ENCODE data around the gene BLTP3A.
"Not testable (repeated sequence)": the region's sequence is repeated elsewhere in the genome, so short reads cannot be mapped to it uniquely, and the experiment has no call there.

The BLTP3A gene

DNA sequence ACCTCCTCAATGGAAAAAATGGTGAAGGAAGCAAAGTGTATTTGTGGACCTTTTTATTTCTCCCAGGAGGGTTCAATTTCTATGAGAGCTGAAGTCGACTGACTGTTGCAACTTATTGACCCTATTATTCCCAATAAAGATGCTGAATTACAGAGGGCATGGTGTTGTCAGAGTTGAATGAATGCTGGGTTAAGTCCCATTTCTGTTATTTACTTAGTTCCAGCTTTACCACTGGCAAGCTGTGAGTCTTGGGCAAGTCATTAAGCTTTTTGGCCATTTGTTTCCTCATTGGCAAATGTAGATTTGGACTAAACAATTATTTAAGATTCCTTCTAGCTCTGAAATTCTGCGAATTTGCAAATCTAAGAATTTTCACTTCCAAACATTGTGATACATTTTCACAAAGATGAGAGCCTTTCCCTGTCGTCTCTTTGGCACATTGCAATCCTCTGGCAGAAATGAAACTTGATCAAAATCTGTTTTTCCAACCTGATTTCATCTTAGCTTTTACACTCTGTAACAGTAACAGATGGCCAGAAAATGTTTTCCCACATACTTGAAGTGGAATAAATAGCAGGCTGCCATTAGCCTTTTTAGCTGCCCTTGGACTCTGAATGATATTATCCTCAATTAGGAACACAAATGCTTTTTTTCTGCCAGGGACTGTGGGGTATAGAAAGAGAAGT, 21.3 kb downstream of the BLTP3A start:
- H3K36me3 ChIP-seq (ENCODE audit: insufficient read depth, low read length) = no peaks in the 10 kb centered on the region
- H3K4me2 ChIP-seq (ENCODE audit: low read length) = no peak overlapping the region
- no peak overlapping the region for H3K9ac ChIP-seq (ENCODE audit: low read depth, low read length)
- H3K4me3 ChIP-seq (ENCODE audit: low read length) = no peak overlapping the region
- no peaks in the 10 kb centered on the region for H3K9me3 ChIP-seq (replicated peaks; ENCODE audit: low read length)
- no peaks in the 10 kb centered on the region for H3K27me3 ChIP-seq (ENCODE audit: control insufficient read depth, insufficient read depth, low read length)
- H3K4me1 ChIP-seq (ENCODE audit: control insufficient read depth, insufficient read depth, low read length) = peaks cover 5% of the 10 kb centered on the region

GRCh38 chr6:34816635-34817301, 24.9 kb downstream of the BLTP3A start:
- no peaks in the 10 kb centered on the region for H3K36me3 ChIP-seq (ENCODE audit: insufficient read depth, low read length)
- no peak overlapping the region for H3K4me3 ChIP-seq (ENCODE audit: low read length)
- H3K4me1 ChIP-seq (ENCODE audit: control insufficient read depth, insufficient read depth, low read length) = no peaks in the 10 kb centered on the region
- no peaks in the 10 kb centered on the region for H3K27me3 ChIP-seq (ENCODE audit: control insufficient read depth, insufficient read depth, low read length)
- H3K9ac ChIP-seq (ENCODE audit: low read depth, low read length) = no peak overlapping the region
- H3K9me3 ChIP-seq (replicated peaks; ENCODE audit: low read length) = no peaks in the 10 kb centered on the region
- H3K4me2 ChIP-seq (ENCODE audit: low read length) = no peak overlapping the region

DNA sequence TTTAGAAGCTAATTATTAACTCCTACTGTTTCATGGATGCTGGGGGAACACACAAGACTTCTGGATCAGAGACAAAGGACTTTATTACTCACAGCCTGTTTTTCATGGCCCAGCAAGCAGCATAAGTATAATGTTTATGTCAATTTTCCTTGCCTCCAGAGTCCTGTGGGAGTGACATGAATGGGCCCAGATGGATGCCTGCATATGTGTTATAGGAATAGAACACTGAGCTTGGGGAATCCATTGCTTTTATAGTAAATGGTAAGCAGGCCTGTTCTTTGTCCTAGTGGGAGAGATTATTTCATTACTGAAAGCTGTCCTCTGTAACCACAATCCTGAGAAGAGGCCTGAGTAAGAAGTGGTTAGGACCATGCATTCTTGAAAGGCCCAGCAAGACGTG, 25.6 kb downstream of the BLTP3A start:
- H3K36me3 ChIP-seq (ENCODE audit: insufficient read depth, low read length) = no peaks in the 10 kb centered on the region

DNA sequence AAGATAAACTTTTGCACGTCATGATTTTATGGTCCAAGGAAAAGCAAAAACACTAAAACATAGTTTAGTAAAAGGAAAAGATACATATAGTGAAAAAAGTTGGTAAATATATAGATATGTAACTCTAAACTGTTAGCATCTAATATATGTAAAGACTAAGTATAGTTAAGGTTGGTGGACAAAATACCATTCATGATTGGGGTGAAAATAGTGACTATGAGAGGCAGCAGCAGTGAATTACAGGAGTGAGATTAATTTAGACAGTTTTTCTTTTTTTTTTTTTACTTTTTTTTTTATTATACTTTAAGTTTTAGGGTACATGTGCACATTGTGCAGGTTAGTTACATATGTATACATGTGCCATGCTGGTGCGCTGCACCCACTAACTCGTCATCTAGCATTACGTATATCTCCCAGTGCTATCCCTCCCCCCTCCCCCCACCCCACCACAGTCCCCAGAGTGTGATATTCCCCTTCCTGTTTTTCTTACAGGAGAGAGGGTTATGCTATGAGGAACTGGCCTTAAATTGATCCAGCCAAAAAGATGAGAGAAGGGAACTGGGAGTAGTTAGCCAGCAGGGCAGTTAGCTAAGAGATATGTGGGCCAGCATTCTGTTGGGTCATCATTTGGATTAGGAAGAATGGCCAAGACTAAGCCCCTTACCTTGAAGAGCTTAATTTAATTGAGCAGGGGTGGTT, 27.1 kb downstream of the BLTP3A start:
- H3K4me3 ChIP-seq (ENCODE audit: low read length); H3K27me3 ChIP-seq (ENCODE audit: control insufficient read depth, insufficient read depth, low read length); H3K4me2 ChIP-seq (ENCODE audit: low read length); H3K36me3 ChIP-seq (ENCODE audit: insufficient read depth, low read length); H3K4me1 ChIP-seq (ENCODE audit: control insufficient read depth, insufficient read depth, low read length); H3K9ac ChIP-seq (ENCODE audit: low read depth, low read length); H3K9me3 ChIP-seq (replicated peaks; ENCODE audit: low read length): not testable (repeated sequence)

More for the DNA sequence above, 25.6 kb downstream of the BLTP3A start:
- Histone ChIP-seq H3K4me2 (ENCODE audit: low read length) (no peak overlapping the region), H3K4me3 (ENCODE audit: low read length) (no peak overlapping the region), H3K9ac (ENCODE audit: low read depth, low read length) (no peak overlapping the region), H3K27me3 (ENCODE audit: control insufficient read depth, insufficient read depth, low read length) (no peaks in the 10 kb centered on the region), H3K4me1 (ENCODE audit: control insufficient read depth, insufficient read depth, low read length) (no peaks in the 10 kb centered on the region), H3K9me3 (replicated peaks; ENCODE audit: low read length) (no peaks in the 10 kb centered on the region)

GRCh38 chr6:34819571-34820480, 27.9 kb downstream of the BLTP3A start:
- Histone ChIP-seq H3K4me1 (ENCODE audit: control insufficient read depth, insufficient read depth, low read length) (no peaks in the 10 kb centered on the region), H3K36me3 (ENCODE audit: insufficient read depth, low read length) (peaks cover 4% of the 10 kb centered on the region), H3K9me3 (replicated peaks; ENCODE audit: low read length) (no peaks in the 10 kb centered on the region), H3K9ac (ENCODE audit: low read depth, low read length) (no peak overlapping the region), H3K4me2 (ENCODE audit: low read length) (no peak overlapping the region), H3K27me3 (ENCODE audit: control insufficient read depth, insufficient read depth, low read length) (no peaks in the 10 kb centered on the region), H3K4me3 (ENCODE audit: low read length) (no peak overlapping the region)

DNA sequence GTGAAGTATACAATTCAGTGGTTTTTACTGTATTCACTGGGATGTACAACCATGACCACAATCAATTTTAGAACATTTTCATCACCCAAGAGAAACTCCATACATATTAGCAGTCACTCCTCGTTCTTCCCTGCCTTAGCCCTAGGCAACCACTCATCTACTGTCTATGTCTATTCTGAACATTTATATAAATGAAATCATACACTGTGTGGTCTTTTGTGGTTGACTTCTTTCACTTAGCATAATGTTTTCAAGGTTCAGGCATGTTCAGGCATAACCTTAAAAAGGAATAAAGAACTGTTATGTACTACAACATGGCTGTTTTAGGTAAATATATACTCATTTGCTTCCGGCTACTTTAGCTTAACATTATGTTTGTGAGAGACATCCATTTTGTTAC, 37.3 kb downstream of the BLTP3A start:
- Histone ChIP-seq H3K9me3 (replicated peaks; ENCODE audit: low read length) (no peaks in the 10 kb centered on the region), H3K36me3 (ENCODE audit: insufficient read depth, low read length) (no peaks in the 10 kb centered on the region), H3K4me1 (ENCODE audit: control insufficient read depth, insufficient read depth, low read length) (no peaks in the 10 kb centered on the region), H3K4me2 (ENCODE audit: low read length) (no peak overlapping the region), H3K4me3 (ENCODE audit: low read length) (no peak overlapping the region), H3K9ac (ENCODE audit: low read depth, low read length) (no peak overlapping the region), H3K27me3 (ENCODE audit: control insufficient read depth, insufficient read depth, low read length) (no peaks in the 10 kb centered on the region)

- no peaks in the 10 kb centered on the region for H3K9me3 ChIP-seq (replicated peaks; ENCODE audit: low read length)
- H3K4me1 ChIP-seq (ENCODE audit: control insufficient read depth, insufficient read depth, low read length) = no peaks in the 10 kb centered on the region
- H3K36me3 ChIP-seq (ENCODE audit: insufficient read depth, low read length) = no peaks in the 10 kb centered on the region
- H3K27me3 ChIP-seq (ENCODE audit: control insufficient read depth, insufficient read depth, low read length) = no peaks in the 10 kb centered on the region
- no peak overlapping the region for H3K9ac ChIP-seq (ENCODE audit: low read depth, low read length)
- H3K4me2 ChIP-seq (ENCODE audit: low read length) = no peak overlapping the region
- no peak overlapping the region for H3K4me3 ChIP-seq (ENCODE audit: low read length)
These were observed 41.1 kb downstream of the BLTP3A start for GRCh38 chr6:34832942-34833341.

DNA sequence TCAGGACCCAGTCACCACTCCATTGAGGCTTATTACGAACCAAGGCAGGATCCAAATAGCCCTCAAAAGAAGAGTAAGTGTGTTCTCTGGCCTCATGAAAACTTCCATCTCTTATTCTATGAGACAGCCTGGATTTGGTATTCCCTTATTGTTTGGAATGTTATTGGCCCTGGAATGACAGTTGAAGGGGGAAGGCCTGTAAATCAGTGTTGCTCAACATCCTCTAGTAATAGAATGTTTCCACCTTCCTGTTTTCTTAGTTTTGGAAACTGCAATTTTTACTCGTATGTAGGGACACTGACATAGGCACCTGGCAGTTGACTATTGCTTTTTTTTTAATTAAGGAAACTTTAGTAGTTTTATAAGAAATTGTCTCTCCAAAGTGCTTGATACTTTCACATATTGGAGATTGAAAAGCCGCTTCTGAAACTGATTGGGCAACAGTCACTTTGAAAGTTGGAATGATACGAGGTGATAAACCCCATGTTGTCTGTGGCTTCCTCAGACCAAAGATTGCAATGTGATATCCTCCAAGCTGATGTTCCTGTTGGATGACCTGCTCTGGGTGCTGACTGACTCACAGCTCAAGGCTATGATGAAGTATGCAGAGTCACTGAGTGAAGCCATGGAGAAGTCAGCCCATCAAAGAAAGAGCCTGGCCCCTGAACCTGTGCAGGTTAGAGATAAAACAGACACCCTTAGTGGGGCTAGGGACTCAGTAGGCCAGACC, 43.1 kb downstream of the BLTP3A start:
- peaks cover 5% of the 10 kb centered on the region for H3K4me1 ChIP-seq (ENCODE audit: control insufficient read depth, insufficient read depth, low read length)
- H3K9me3 ChIP-seq (replicated peaks; ENCODE audit: low read length) = no peaks in the 10 kb centered on the region
- no peaks in the 10 kb centered on the region for H3K36me3 ChIP-seq (ENCODE audit: insufficient read depth, low read length)
- H3K4me2 ChIP-seq (ENCODE audit: low read length) = no peak overlapping the region
- no peak overlapping the region for H3K4me3 ChIP-seq (ENCODE audit: low read length)
- no peak overlapping the region for H3K9ac ChIP-seq (ENCODE audit: low read depth, low read length)
- no peaks in the 10 kb centered on the region for H3K27me3 ChIP-seq (ENCODE audit: control insufficient read depth, insufficient read depth, low read length)

- H3K9ac ChIP-seq (ENCODE audit: low read depth, low read length) = no peak overlapping the region
- H3K36me3 ChIP-seq (ENCODE audit: insufficient read depth, low read length) = no peaks in the 10 kb centered on the region
- H3K4me3 ChIP-seq (ENCODE audit: low read length) = no peak overlapping the region
- H3K9me3 ChIP-seq (replicated peaks; ENCODE audit: low read length) = no peaks in the 10 kb centered on the region
- H3K4me1 ChIP-seq (ENCODE audit: control insufficient read depth, insufficient read depth, low read length) = peaks cover 6% of the 10 kb centered on the region
- no peak overlapping the region for H3K4me2 ChIP-seq (ENCODE audit: low read length)
- H3K27me3 ChIP-seq (ENCODE audit: control insufficient read depth, insufficient read depth, low read length) = no peaks in the 10 kb centered on the region
These were observed 44.1 kb downstream of the BLTP3A start for GRCh38 chr6:34836008-34836407.

- no peaks in the 10 kb centered on the region for H3K27me3 ChIP-seq (ENCODE audit: control insufficient read depth, insufficient read depth, low read length)
- H3K4me2 ChIP-seq (ENCODE audit: low read length) = no peak overlapping the region
- no peak overlapping the region for H3K4me3 ChIP-seq (ENCODE audit: low read length)
- H3K9ac ChIP-seq (ENCODE audit: low read depth, low read length) = no peak overlapping the region
- no peaks in the 10 kb centered on the region for H3K9me3 ChIP-seq (replicated peaks; ENCODE audit: low read length)
- peaks cover 6% of the 10 kb centered on the region for H3K4me1 ChIP-seq (ENCODE audit: control insufficient read depth, insufficient read depth, low read length)
- no peaks in the 10 kb centered on the region for H3K36me3 ChIP-seq (ENCODE audit: insufficient read depth, low read length)
These were observed 44.6 kb downstream of the BLTP3A start for GRCh38 chr6:34836451-34836850.

All from skeletal muscle satellite cell (primary cell).